ENCODE data around the gene MANSC1.
"Not testable (repeated sequence)": the region's sequence is repeated elsewhere in the genome, so short reads cannot be mapped to it uniquely, and the experiment has no call there.

The MANSC1 gene

DNA sequence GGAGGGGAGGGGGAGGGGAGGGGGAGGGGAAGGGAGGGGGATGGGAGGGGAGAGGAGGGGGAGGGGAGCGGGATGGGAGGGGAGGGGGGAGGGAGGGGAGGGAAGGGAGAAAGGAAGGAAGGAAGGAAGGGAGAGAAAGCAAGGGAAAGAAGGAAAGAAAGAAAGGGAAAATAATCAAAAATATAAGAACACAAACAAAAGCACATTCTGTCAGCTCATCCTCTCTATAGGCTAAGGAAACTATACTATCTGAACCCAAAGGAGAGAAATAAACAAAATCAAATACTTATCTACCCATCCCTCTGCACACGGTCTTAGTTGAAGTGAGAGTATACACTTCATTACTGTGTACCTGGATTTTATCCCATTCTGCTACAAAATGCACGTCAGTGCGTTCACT lies 26.9 kb downstream of the MANSC1 start:
- DNase-seq = no peak

DNA sequence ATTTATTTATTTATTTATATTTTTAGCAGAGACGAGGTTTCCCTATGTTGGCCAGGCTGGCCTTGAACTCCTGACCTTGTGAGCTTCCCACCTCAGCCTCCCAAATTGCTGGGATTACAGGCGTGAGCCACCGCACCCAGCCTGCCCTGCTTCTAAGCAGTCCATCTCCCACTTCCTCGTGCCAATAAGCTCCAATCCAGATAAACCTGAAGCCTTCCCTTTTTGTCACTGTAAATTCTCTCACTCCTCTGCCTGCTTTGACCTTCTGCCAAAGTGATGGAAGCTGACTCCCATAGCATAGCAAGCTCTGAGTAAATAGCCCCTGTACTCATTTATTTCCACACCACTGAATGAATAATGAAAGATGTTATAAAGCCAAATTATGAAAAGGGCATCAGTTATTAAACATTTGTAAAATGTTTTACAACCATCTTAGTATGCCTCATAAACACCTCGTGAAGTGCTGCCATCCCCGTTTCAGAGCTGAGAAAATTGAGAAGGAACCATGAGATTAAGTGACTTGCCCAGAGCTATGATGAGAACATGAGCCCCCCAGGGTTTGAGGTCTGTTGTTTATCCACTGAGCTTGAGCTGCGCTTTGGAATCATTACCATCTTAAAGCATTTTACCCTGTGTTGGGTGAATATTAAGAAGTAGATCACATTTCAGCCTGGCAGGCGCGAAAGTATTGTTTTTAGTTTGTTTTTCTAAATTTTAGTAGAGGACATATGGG lies 30.4 kb downstream of the MANSC1 start:
- DNase-seq = no peak

DNA sequence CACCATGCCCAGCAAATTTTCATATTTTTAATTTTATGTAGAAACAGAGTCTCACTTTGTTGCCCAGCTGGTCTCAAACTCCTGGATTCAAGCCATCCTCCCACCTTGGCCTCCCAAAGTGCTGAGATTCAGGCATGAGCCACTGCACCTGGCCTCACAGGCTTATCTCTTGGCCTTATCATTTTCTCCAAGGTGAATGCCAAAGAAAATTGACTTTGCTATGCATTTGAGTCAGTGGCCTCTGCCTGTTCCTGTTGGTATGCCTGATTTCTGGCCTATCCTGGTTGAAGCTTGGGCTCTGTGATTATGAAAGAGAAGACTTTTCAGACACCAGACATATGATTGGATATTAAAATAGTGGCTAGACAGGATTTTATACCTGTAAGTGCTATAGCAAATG lies 34.2 kb downstream of the MANSC1 start:
- DNase-seq = no peak

DNA sequence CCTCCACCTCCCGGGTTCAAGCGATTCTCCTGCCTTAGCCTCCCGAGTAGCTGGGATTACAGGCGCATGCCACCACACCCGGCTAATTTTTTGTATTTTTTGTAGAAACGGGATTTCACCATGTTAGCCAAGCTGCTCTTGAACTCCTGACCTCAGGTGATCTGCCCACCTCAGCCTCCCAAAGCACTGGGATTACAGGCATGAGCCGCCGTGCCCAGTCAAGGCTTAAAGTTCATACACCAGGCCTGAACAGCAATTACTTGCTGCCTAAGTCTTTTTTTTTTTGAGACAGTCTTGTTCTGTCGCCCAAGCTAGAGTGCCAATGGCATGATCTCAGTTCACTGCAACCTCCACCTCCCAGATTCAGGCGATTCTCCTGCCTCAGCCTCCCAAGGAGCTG lies 39.3 kb downstream of the MANSC1 start:
- not testable (repeated sequence) for DNase-seq

DNA sequence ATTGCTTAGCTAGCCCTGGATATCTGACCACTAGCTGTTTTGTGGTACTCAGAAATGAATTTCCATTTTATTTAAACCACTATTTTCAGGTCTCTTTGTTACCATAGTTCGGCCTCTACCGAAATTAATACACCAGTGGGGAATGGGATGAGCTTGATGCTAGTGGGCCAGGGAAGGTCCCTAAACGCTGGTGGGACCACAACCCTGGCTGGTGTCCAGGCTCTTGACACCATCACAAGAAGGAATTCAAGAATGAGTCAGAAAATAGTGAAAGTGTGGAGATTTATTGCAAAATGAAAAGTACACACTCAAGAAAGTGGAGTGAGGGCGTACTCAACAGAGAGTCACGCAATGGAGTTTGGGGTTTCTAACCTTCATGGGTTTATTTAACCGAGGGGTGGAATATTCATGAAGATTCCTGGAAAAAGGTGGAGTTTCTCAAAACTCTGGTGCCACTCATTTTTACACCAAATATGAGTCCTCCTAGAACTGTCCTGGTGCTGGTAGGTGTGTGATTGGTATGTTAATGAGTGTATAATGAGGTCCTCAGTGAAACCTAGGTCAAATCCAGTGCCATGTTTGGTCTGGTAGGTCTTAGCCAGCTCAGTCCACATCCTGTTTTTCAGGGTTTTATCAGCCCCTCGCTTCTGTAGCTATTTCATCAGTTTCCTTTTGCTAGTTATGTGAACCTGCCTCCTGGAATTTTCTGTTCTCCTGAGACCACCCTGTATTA lies 44.3 kb downstream of the MANSC1 start:
- DNase-seq = no peak

DNA sequence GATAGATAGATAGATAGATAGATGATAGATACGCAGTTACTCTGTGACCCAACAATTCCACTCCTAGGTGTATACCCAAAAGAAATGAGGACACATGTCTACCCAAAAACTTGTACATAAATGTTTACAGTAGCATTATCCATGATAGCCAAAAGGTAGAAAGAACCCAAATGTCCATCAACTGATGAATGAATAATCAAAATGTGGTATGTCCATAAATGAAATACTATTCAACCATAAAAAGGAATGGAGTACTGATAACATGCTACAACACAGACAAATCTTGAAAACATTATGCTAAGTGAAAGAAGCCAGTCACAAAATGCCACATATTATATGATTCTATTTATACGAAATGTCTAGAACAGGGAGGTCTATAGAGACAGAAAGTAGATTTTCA lies 47.1 kb downstream of the MANSC1 start:
- DNase-seq = no peak

DNA sequence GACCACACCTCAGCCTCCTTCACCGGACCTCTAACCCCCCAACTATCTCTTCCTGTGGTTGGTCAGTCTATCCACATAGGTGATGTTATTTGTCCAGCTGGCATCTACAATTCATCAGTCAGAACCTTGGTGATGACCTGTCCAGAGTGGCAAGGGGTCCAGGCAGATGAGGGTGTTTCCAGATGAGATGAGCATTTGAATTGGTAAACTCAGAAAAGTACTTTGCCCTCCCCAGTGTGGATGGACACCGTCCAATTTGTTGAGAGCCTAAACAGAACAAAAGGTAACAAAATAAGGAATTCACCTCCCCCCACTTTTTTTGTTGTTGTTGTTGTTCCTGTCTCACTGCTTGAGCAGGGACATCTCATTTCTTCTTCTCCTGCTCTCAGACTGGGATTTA lies 48.9 kb downstream of the MANSC1 start:
- DNase-seq = no peak

DNA sequence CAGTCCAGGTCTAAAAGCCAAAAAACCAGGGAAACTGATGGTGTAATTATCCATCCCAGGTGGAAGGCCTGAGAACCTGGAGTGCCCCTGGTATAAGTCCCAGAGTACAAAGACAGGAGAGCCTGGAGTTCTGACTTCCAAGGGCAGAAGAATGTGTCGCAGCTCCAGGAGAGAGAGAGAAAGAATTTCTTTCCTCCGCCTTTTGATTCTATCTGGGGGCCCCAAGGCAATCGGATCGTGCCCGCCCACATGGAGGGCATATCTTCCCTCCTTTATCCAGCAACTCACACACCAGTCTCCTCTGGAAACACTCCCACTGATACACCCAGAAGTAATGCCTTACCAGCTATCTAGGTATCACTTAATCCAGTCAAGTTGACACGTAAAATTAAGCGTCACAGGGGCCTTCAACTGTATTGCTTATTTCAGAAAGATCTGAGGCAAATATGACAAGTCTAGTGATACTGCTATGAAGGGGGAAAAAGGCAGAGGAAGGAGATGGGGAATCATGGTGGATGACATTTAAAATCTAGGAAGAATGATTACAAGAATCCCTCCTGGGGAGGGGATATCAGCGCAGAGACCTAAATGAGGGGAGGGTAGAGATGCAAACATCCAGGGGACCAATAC lies 52.7 kb downstream of the MANSC1 start:
- DNase-seq = no peak

DNA sequence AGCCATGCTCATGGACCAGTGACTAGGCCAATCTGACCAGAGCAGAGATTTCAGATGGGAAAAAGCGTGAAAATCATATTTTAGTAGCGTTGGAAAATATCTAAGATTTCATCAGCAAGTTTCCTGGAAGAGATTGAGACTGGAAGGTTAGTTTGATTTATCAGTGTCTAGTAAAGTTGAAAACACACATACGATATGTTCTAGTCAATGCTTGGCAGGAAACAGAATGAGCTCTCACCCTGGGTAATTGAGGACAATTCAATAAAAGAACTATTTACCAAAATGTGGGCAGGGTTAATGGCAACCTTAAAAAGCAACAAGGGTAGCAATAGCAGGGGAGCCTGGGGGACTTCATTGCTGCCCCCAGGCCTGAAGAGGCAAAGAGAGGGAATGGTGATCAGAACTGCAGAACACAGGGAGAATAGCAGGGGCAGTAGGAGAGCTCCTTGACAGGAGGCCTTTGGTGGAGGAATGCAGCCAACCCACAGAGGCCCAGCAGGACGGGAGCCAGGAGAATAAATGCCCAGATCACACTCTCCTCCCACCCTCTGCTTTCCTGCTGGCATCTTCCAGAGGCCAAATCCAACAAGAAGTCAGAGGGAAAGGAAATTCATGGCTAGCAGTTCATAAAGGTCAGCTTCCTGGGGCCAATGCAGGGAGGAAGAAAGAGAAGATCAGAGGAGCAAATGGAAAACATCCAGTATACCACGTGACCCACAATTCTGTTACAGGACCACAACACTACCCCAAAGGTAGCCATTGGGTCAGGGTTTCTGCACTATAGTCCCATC lies 55.6 kb downstream of the MANSC1 start:
- no peak for DNase-seq

DNA sequence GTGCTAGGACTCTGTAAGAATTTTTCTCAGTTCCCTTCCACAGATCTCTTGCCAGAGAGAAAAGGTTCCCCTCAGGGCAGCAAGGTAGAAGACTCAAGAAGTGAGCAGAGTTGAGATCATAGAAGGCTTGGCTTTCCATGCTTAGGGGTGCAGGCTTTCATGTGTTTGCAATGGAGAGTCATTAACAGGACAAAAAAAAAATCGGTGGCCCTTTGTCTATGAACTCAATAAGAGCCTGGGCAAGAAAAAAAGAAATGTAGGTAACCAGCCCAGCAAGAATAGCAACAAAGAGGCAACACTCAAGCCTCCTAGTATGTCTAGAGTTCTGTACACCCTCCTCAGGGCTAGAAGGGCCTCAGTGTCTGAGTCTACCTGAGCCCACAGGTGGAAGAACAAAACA lies 59.8 kb downstream of the MANSC1 start:
- no peak for DNase-seq

DNA sequence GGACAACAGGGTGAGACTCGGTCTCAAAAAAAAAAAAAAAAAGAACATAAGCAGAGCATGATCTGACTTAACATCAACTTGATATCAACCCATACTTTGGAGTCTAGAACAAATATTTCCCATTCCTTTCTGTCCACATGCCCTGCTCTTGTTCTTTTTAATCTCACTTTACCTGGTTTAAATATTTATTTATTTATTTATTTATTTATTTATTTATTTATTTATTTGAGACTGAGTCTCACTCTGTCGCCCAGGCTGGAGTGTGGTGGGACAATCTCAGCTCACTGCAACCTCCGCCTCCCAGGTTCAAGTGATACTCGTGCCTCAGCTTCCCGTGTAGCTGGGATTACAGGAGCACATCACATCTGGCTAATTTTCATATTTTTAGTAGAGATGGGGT lies 63.6 kb downstream of the MANSC1 start:
- DNase-seq = no peak

DNA sequence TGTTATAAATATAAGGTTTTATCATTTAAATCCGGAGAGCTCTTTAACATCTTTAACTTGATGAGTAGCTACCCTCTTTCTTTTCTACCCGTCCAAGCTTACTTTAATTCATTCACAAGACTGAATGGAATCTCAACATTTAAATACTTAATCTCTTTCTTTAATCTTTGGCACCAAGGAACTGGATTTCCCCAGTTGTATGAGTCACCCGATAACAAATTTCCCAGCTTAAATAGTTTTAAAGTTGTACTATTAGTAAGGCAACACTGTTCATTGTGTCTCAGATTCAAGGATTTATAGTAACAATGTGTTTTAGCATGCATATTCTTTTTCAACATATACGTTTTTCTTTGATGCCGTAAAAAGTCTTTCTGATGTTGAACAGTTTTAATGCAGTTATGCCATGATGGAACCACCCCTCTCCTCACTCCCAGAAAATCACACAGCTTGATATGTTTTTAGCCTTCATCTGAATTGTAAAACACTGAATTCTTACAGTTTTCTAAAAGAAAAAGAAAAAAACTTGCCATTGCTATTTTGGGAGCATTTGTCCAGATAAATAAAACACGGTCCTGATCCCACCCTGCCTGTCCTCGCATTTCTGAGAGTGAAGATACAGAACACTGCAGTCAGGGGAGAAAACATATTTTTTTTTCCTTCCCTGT lies 67.1 kb downstream of the MANSC1 start:
- DNase-seq = no peak

DNA sequence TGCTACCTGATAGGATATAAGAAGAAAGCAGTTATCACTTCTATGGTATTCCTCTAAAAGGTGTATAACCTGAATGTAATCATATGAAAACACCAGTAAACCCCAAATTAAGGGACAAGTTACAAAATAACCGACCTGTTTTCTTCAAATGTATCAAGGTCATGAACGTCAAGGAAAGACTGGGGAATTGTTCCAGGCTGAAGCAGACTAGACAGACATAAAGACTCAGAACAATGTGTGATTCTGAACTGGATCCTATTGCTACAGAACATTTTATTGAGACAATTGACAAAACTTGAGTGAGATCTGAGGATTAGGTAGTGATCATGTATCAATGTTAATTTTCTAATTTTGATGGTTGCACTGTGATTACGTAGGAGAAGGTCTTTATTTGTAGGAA lies 67.8 kb downstream of the MANSC1 start:
- DNase-seq = no peak

DNA sequence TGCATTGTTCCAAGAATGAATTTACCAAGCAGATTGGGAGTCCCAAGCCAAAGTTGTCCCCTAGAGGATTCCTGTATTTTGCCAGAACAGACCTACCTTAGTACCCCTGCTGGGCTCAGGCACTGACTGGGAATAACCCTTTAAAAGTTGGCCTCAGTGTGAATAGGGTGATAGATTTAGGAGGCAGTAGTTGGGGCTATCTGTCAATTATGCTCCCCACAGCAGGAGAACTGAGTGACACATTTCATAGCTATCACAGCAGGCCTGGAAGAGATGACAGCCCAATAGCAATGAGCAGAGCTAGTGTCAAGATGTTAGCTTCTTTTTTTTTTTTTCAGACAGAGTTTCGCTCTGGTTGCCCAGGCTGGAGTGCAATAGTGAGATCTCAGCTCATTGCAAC lies 68.9 kb downstream of the MANSC1 start:
- DNase-seq = no peak

DNA sequence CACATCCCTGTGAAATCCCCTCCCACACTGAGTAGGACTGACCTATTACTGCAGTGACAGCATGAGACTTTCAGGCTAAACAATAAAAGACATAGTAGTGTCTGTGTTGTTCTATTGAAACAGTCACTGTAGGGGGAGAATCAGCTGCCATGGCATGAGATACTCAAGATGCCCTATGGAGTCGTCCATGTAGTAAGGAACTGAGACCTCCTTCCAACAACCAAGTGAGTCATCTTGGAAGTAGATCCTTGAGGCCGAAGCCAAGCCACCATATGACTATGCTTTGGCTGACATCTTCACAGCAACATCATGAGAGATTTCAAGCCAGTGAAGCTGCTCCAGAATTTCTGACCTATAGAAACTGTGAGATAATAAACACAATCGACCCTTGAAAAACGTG lies 71.1 kb downstream of the MANSC1 start:
- DNase-seq = no peak

Data from NCI-H1930 (cell line).